Thymus (tissue), 11 donors: ENCODE data around the gene PDZD2. TPM values are rescaled to one million over a fixed set of nuclear protein-coding genes. Genes with fewer than 3 reads are reported as not detected.

Source experiments
- DNase-seq, 9 donors: peaks; one replicate each; pipeline ENCODE4 v3.0.0-alpha.2; 2013; ENCODE audit warnings: low spot score in 9 of 9, low read depth in 6 of 9, missing footprints in 1 of 9
- H3K27ac ChIP-seq, 2 donors: one replicate each; pipeline ENCODE4 v1.5.1; 2013; ENCODE audit warnings: control low read depth in 1 of 2, low read depth in 1 of 2, low read length in 1 of 2, mild to moderate bottlenecking in 1 of 2, moderate library complexity in 1 of 2
- H3K27me3 ChIP-seq, 2 donors: one replicate each; pipeline ENCODE4 v1.5.1; 2013; ENCODE audit warnings: low read length in 1 of 2; ENCODE audit not compliant: control insufficient read depth in 2 of 2, insufficient read depth in 1 of 2
- H3K36me3 ChIP-seq, 2 donors: one replicate each; pipeline ENCODE4 v1.5.1; 2013; ENCODE audit warnings: low read length in 1 of 2, mild to moderate bottlenecking in 1 of 2, moderate library complexity in 1 of 2; ENCODE audit not compliant: control insufficient read depth in 2 of 2, insufficient read depth in 2 of 2
- H3K4me1 ChIP-seq, 2 donors: one replicate each; pipeline ENCODE4 v1.5.1; 2013; ENCODE audit warnings: low read length in 2 of 2; ENCODE audit not compliant: control insufficient read depth in 2 of 2, insufficient read depth in 2 of 2
- H3K4me3 ChIP-seq, 2 donors: one replicate each; pipeline ENCODE4 v1.5.1; 2013; ENCODE audit warnings: low read length in 2 of 2, control low read depth in 1 of 2, mild to moderate bottlenecking in 1 of 2
- H3K9me3 ChIP-seq, 2 donors: one replicate each; pipeline ENCODE4 v1.5.1; 2013; ENCODE audit warnings: low read length in 1 of 2, mild to moderate bottlenecking in 1 of 2; ENCODE audit not compliant: control insufficient read depth in 2 of 2, insufficient read depth in 1 of 2
- WGBS: extraction: QIAGEN DNeasy Blood & Tissue Kit; methylation state at CpG from one replicate; pipeline ENCODE4 v1.1.7; 2013; 5-methylcytosine and 5-hydroxymethylcytosine counted together
- polyA plus RNA-seq: library from polyadenylated mRNA; stranded (reverse); fragments of 200-250 nt; gene quantifications from one replicate; pipeline ENCODE4 v1.2.3, GENCODE V29; 2013
- total RNA-seq: library from RNA; stranded (reverse); fragments of 120-200 nt; gene quantifications from one replicate; pipeline ENCODE4 v1.2.4, GENCODE V29; 2013
- donor health status: healthy.

The PDZD2 gene
- total and polyA plus RNA-seq, 2 donors = 4.4 to 6.8 TPM

DNA sequence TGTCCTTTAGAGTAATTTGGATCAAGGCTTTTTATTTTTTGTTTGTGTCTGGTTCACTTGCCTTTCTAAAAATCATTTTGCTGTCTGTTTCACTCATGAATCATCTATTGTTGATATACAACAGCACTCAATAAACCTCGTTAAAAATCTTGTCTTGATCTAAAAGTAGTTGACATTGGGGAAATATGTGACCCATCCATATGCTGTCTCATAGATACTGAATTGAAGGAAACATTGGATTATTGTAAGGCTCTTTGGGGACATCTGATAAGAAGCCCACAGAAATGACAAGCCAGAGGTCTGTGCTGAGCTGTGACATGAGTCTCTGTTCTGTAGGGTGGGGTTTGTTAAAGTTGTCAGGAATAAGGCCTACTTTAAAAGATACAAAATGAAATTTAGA is 208.0 kb downstream of the PDZD2 start:
- no peaks in the 10 kb centered on the region for H3K36me3 ChIP-seq
- 55% methylated on average over 1 of the region's 1 CpG for WGBS
- no peaks in the 10 kb centered on the region for H3K4me1 ChIP-seq
- no peaks in the 10 kb centered on the region for H3K9me3 ChIP-seq
- H3K27me3 ChIP-seq = no peaks in the 10 kb centered on the region
- DNase-seq = no peak
- no peak overlapping the region for H3K27ac ChIP-seq
- no peak overlapping the region for H3K4me3 ChIP-seq

DNA sequence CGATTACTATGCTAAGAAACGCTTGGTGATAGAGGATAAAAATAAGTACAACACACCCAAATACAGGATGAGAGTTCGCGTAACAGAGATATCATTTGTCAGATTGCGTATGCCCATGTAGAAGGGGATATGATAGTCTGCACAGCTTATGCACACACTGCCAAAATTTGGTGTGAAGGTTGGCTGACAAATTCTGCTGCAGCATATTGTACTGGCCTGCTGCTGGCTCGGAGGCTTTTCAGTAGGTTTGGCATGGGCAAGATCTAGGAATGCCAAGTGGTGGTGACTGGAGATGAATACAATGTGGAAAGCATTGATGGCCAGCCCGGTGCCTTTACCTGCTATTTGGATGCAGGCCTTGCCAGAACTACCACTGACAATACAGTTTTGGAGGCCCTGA is 208.4 kb downstream of the PDZD2 start:
- Histone ChIP-seq H3K4me1 (no peaks in the 10 kb centered on the region), H3K4me3 (no peak overlapping the region), H3K27me3 (no peaks in the 10 kb centered on the region), H3K36me3 (no peaks in the 10 kb centered on the region), H3K9me3 (no peaks in the 10 kb centered on the region), H3K27ac (no peak overlapping the region)
- DNase-seq = no peak
- WGBS = 94% methylated on average over 7 of the region's 7 CpGs

DNA sequence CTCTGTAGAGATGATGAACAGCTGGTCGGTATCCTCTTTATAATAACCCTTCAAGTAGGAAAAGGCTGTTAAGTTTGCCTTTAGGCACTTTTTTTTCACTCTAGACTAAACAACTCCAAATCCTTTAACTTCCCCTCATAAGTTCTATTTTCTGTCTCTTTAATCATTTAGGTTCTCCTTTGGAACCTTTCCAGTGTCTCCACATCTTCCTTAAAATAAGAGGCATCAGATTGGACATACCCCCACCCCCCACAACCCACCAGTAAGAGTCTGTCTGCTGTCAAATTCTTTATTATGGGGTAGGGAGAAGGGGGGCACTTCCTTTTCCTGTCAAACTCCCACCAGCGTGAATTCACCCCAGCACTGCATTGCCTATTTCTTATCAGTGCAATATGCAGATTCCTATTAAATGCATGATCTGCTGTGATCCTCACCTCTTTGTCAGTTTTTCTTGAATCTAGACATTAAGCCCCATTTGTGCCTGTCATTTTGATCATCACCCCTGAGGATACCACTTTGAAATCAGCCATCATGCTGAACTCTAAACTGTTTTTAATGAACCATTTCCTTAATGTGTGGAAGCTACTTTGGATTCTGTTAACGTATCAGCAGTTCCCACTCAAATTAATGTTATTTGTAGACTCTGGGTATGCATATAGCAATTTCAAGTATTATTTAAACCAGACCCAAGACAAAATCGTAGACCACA is 212.2 kb downstream of the PDZD2 start:
- no peak for DNase-seq
- Histone ChIP-seq H3K36me3 (no peaks in the 10 kb centered on the region), H3K27me3 (peaks cover 15 to 29% of the 10 kb centered on the region in 2 donors), H3K4me3 (no peak overlapping the region), H3K9me3 (no peaks in the 10 kb centered on the region), H3K4me1 (peaks cover 0 to 8% of the 10 kb centered on the region in 2 donors), H3K27ac (no peak overlapping the region)
- 45% methylated on average over 4 of the region's 4 CpGs for WGBS

DNA sequence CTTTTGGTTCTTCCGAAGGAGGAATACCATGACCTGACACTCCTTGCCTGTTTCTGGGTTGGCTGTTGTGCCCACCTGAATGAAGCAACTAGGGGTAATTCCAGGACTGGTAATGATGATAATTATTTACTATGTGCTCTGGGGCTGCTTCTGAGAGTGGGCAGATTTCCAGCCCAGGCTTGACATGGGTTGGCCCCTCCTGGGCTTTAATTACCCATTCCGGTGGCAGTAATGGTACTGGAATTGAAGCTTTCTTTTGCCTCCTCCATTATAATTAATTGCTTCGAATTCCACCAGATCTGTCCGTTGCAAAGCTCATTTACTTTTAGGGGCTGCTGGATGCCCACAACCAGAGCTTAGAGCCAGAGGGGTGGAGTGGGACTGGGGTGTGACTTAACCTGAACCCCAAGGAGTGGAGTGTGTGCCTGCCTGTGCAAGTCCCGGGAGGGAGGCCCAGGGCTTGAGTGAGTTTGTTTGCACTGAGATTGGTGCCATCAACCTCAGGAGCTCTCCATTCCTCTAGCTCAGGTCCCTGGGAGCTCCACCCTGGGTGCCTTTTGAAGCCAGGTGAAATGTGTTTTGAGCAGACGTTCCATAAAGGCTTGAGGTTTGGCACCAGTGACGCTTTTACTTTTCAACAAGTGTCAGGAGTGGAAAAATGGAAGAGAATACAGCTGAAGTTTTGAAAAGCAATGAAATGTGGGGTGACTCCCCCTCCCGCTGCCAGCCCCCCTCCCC is 214.6 kb downstream of the PDZD2 start:
- Histone ChIP-seq H3K27ac (peak overlapping the region; percentile 39 to 45), H3K9me3 (peaks cover 0 to under 1% of the 10 kb centered on the region in 2 donors), H3K4me1 (peaks cover 0 to 8% of the 10 kb centered on the region in 2 donors), H3K36me3 (no peaks in the 10 kb centered on the region), H3K4me3 (no peak overlapping the region), H3K27me3 (peaks cover 15 to 33% of the 10 kb centered on the region in 2 donors)
- 71% methylated on average over 8 of the region's 8 CpGs for WGBS
- DNase-seq = peak in 1 of 9 donors; percentile 6

DNA sequence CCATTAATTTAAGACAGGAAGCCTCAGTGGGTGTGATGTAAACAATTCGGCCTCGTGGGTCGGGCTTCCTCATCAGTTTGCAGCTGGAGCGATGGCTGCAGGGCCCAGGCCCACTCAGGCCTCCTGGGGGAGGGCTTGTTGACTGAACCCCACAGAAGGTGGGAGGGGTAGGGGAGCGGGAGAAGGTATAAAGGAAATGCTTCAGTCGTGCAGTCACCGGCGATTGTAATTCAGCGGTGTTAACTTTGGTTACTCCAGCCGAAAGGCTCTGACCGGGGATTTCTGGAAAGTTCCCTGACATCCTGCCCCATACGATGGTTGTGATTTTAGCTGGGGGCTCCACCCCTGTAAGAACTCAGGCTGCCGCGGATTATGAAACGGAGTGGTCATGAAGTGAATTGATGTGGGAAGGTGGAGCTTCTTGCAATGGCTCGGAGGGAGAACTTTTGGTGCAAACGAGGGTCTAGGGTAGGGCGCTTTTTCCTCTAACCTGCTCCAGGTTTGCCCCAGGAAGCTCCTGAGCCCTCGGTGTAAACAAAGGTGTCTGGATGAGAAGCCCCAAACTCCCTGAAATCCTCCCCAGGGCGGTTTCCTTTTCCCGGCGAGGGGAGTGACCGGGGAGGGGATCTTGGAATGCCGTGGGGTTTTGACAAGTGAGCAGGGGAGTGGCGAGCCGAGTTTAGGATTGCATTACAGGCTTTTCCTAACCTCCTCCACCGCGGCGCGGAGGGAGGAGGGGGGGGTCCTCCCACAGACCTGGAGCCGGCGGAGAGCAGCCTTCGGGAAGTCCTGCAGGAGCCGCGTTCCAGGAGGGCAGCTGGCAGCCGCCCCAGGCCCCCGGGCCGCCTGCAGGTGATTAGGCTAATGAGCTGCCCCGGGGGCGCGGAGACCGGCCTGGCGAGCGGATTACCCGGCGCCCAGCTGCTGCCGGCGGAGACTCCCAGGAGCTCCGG is 215.5 kb downstream of the PDZD2 start:
- Histone ChIP-seq H3K36me3 (no peaks in the 10 kb centered on the region), H3K27me3 (peaks cover 15 to 33% of the 10 kb centered on the region in 2 donors), H3K4me3 (peak overlapping the region; percentile 35 to 40), H3K27ac (peak overlapping the region; percentile 45 to 68), H3K4me1 (peaks cover 0 to 8% of the 10 kb centered on the region in 2 donors), H3K9me3 (peaks cover 0 to 6% of the 10 kb centered on the region in 2 donors)
- WGBS = 3% methylated on average over 49 of the region's 49 CpGs
- DNase-seq = peak in 1 of 9 donors; percentile 18

DNA sequence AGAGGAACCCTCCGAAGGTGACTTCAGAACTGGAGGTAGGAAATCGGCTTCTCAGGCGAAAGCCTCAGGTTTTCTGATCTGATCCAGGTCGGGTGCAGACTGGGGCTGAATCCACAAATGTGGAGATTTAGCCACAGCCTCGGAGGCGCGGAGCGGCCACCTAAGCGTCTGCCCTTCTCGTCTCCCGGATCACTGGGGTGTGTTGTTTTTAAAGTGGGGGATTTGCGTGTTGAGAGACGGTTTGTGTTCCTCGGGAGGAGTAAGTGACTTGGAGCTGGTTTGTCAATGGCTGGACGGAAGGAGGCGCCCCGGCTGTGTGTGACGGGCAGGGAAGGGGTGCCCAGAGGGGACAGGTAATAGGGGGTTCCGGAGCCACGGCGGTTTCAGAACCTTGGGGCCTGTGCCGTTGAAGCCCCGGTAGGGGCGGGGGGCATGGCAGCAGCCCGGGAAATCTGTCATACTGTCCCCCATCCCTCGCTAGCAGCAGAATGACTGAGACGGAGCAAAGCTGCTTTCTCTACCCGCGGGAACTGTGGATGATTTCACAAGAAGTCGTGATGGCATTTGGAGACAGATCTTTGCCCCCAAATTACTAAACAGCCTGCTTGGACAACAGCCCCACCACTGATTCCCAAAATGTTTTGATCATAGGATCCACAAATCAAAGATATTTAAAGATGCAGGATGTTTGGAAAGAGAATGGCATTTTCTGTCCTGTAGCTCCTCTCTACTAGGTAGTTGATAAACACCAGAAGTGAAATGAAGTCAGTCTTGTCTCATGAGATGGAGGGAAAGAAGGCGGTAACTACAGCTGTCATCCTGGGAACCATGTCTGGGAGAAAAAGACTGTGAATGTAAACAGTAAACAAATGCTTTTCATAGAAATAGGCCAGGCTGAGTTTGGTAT is 216.5 kb downstream of the PDZD2 start:
- peak in 1 of 9 donors; percentile 17 for DNase-seq
- WGBS = 6% methylated on average over 31 of the region's 31 CpGs
- H3K4me1 ChIP-seq = peaks cover 0 to 8% of the 10 kb centered on the region in 2 donors
- H3K27ac ChIP-seq = peak overlapping the region; percentile 39 to 68
- H3K4me3 ChIP-seq = peak overlapping the region; percentile 35 to 40
- peaks cover 15 to 33% of the 10 kb centered on the region in 2 donors for H3K27me3 ChIP-seq
- peaks cover 0 to 6% of the 10 kb centered on the region in 2 donors for H3K9me3 ChIP-seq
- no peaks in the 10 kb centered on the region for H3K36me3 ChIP-seq

DNA sequence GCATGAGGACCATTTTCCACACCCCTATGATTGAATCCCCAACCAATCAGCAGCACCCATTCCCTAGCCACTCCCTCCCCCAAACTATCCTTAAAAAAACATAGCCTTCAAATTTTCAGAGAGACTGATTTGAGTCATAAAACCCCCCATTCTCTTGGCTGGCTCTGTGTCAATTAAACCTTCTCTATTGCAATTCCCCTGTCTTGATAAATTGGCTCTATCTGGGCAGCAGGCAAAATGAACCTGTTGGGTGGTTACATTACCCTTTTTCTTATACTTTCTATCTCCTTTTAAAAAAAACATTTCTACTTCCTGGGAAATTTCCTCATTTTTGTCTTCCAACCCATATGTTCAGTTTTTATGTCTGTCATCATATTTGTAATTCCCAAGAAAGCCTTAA is 220.2 kb downstream of the PDZD2 start:
- peaks cover 0 to 6% of the 10 kb centered on the region in 2 donors for H3K9me3 ChIP-seq
- DNase-seq = no peak
- no peak overlapping the region for H3K27ac ChIP-seq
- H3K27me3 ChIP-seq = peaks cover 15 to 24% of the 10 kb centered on the region in 2 donors
- H3K4me3 ChIP-seq = no peak overlapping the region
- H3K4me1 ChIP-seq = peaks cover 0 to 9% of the 10 kb centered on the region in 2 donors
- no peaks in the 10 kb centered on the region for H3K36me3 ChIP-seq

DNA sequence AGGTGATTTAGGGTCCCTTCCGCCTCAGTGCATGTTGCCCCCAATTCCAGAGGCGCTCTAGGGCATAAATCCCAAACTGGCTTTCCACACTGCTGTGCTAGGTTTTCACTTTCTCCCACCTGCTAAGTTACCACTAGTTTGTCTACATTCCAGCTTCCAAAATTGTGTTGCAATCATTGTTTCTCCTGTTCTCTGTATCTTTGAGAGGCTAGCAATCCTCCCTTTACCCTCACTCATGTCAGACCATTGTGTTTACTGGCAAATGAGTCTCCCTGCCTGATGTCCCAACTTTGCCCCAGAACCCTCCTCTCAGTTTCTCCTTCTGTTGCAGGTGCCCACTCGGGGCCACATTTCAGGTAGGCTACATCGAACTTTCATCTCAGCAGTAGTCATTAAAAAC is 221.3 kb downstream of the PDZD2 start:
- H3K9me3 ChIP-seq = peaks cover 0 to 6% of the 10 kb centered on the region in 2 donors
- peaks cover 5 to 12% of the 10 kb centered on the region in 2 donors for H3K27me3 ChIP-seq
- 97% methylated on average over 4 of the region's 4 CpGs for WGBS
- no peak overlapping the region for H3K4me3 ChIP-seq
- H3K36me3 ChIP-seq = no peaks in the 10 kb centered on the region
- DNase-seq = no peak
- no peak overlapping the region for H3K27ac ChIP-seq
- peaks cover 0 to 2% of the 10 kb centered on the region in 2 donors for H3K4me1 ChIP-seq
